Measurements from ENCODE around the gene GALT. TPM values are rescaled to one million over a fixed set of nuclear protein-coding genes. Genes with fewer than 3 reads are reported as not detected.
A peak's percentile ranks its signal among the peaks of the same experiment; 100 is the strongest.

GALT gene
- total RNA-seq = 100 to 1,000 TPM; 170 to 181 TPM
- 10 to 100 TPM; 38.2 to 46.7 (median 42.0) TPM for polyA plus RNA-seq
- total RNA-seq = 4.1 to 29.5 (median 14.0) reads per million in 6 experiments

DNA sequence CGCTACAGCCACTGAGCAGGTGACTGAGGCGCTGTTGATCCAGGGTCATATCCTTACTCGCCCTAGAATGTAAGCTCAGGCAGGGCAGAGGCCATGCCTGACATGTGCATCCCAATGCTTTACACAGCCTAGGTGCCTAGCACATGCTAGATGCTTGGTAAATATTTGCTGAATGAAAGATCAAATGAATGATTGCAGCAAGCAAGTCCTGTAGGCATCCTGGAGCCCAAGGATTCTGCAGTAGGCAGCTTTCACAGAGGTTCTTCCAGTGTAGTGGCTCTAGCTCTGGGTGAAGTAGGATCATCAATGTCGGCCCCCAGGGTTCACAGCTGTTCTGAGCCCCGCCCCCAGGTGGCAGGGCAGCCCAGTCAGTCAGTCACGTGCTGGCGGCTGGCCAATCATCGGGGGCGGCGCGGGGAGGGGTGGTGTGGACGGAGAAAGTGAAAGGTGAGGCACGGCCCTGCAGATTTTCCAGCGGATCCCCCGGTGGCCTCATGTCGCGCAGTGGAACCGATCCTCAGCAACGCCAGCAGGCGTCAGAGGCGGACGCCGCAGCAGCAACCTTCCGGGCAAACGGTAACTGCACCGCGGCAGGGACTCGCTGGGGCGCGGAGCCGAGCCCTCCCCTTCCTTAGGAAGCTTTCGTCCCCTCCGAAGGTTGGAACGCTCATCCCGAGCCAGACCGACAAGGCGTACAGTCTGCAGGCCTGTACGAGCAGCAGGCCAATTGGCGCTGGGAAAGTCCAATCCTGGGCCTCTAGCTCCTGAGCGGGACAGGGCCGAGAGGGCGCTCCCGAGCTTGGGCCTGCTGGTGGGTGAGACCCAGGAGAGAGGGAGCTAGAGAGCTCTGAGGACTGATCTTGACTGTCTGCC lies at the start of gene GALT:
TSS of gene GALT (plus strand) at position 465 of the 873 bp plus-strand sequence. CDS start at position 495, 30 bp downstream.
- H3K9me3 Mint-ChIP-seq = no peaks in the 10 kb centered on the region
- peak; percentile 89 to 90 for ATAC-seq
- H3K27me3 Mint-ChIP-seq = no peaks in the 10 kb centered on the region
- H3K36me3 Mint-ChIP-seq = peaks cover 0 to 36% (median 6%) of the 10 kb centered on the region in 3 donors
- POLR2A ChIA-PET = interaction anchor here (0.5 to 4.1 kb wide), 17 partner anchors 9 to 601 kb away, joined by 3 to 55 read pairs (median 5); partner anchors contain the start of genes ARID3C, CCL27, DCTN3 and ENHO
- peak; percentile 87 to 98 (median 94) for DNase-seq
- H3K4me3 Mint-ChIP-seq = peak within 1 kb of the TSS; percentile 91 to 96 (median 93)
- peaks cover 24 to 42% (median 31%) of the 10 kb centered on the region in 4 donors for H3K4me1 Mint-ChIP-seq
- H3K27ac Mint-ChIP-seq = peak within 1 kb of the TSS; percentile 85 to 95 (median 92)

DNA sequence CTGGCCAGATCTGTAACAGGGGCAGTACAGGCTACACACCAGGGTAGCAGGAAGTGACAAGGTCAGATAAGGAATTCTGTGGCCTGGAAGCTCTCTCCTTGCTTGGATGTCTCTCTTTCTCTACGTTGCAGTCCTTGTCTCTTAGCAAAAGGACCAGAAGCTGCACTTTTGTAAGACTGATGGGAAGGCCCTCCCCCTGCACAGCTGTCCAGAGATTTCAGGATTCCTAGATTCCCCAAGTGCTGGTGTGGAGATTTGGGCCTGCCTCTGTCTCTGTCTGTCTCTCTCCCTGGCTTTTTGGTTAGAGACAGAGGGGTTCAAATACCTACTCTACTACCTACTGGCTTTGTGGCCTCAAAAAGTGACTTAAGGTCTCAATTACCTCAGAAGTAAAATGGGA lies 46.9 kb upstream of the GALT start:
- POLR2A ChIA-PET = no interaction called here
- DNase-seq (no peak), ATAC-seq (no peak)
- no peak overlapping the region for H3K27ac Mint-ChIP-seq
- no peaks in the 10 kb centered on the region for H3K4me1 Mint-ChIP-seq
- H3K27me3 Mint-ChIP-seq = peaks cover 12 to 29% (median 22%) of the 10 kb centered on the region in 5 donors
- no peaks in the 10 kb centered on the region for H3K9me3 Mint-ChIP-seq
- H3K36me3 Mint-ChIP-seq = peaks cover 0 to 5% (median 0%) of the 10 kb centered on the region in 3 donors
- no peak overlapping the region for H3K4me3 Mint-ChIP-seq

DNA sequence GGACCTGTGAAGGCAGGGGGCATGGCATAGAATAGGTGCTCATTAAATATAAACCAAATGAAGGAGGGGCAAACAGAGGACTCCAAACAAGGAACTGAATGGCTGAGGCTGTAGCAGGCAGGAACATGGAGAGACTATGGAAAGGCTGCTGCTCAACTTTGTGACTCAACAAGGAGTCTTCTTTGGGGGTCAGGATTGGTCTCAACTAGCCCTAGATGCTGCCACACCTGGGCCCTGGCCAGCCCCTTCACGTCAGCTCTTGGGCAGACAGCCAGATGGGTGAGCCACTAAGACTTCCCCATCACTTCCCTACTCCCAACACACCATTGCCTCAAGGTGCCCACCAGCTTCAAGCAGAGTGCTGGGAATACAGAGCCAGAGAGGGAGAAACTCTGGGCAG lies 45.6 kb upstream of the GALT start:
- no peaks in the 10 kb centered on the region for H3K9me3 Mint-ChIP-seq
- ATAC-seq = no peak
- POLR2A ChIA-PET = no interaction called here
- H3K4me3 Mint-ChIP-seq = no peak overlapping the region
- H3K4me1 Mint-ChIP-seq = no peaks in the 10 kb centered on the region
- DNase-seq = no peak
- H3K36me3 Mint-ChIP-seq = no peaks in the 10 kb centered on the region
- peaks cover 11 to 22% (median 19%) of the 10 kb centered on the region in 5 donors for H3K27me3 Mint-ChIP-seq
- no peak overlapping the region for H3K27ac Mint-ChIP-seq

DNA sequence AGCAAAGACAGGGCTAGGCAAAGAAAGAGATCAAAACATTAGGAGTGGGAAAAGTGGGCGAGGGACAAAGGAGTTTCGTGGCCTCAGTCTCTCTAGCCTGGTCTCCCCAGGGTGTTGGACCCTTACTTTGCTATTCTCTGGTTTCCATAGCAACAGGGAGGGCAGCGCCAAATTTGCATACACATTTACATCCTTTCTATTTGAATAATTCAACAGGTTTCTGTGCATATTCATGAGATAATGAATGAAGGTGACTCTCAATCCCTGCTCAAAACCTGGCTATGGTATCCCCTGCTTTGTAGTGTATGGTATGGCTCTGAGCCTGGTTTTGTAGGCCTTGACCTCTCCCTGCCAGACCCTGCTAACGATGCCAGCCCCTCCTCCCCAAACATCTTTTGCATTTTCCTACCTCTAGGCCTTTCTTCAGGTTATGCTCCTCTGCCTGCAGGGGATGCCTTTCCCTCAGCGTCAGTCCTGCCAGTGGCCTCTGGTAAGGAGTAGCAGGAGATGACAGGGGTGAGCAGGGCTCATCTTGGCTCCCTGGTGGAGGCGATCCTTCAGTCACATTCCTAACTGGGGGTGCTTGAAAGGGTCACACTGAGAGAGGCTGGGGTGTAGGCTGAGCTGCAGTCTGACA lies 44.4 kb upstream of the GALT start:
- no peaks in the 10 kb centered on the region for H3K36me3 Mint-ChIP-seq
- POLR2A ChIA-PET = no interaction called here
- no peak overlapping the region for H3K4me3 Mint-ChIP-seq
- no peaks in the 10 kb centered on the region for H3K9me3 Mint-ChIP-seq
- DNase-seq (no peak), ATAC-seq (no peak)
- H3K27me3 Mint-ChIP-seq = peaks cover 3 to 14% (median 10%) of the 10 kb centered on the region in 5 donors
- no peaks in the 10 kb centered on the region for H3K4me1 Mint-ChIP-seq
- H3K27ac Mint-ChIP-seq = no peak overlapping the region

DNA sequence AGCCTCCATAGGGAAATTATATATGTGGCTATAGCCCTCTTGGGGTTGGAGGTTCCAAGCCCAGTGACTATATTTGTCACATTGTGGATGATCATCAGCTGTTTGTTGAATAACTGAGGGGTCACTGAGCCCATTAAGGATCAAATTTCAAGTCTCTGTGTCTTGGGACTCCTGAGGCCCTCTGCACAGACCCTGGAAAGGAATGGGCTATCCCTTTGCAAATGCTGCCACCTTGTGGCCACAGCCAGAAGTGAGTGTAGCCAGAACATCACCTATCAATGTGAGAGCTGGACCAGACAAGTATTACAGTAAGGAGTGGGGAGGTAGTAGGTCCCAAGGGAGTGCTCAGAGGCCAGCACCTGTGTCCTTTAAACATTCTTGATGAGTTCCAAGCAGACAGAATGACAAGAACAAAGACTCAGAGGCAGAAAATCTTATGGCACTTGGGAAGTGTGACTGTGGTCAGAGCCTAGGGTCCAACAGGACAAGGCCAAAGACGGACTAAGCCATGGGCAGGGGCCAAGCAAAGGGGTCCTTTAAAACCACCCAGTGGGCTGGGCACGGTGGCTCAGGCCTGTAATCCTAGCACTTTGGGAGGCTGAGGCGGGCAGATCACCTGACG lies 42.8 kb upstream of the GALT start:
- Mint-ChIP-seq H3K4me1 (no peaks in the 10 kb centered on the region), H3K27me3 (peaks cover 0 to 8% (median 3%) of the 10 kb centered on the region in 5 donors), H3K36me3 (no peaks in the 10 kb centered on the region), H3K4me3 (no peak overlapping the region), H3K27ac (peak overlapping the region in 1 of 10 donors; percentile 30), H3K9me3 (no peaks in the 10 kb centered on the region)
- DNase-seq (peak; percentile 61 to 87 (median 77)), ATAC-seq (peak; percentile 99)
- POLR2A ChIA-PET = no interaction called here

DNA sequence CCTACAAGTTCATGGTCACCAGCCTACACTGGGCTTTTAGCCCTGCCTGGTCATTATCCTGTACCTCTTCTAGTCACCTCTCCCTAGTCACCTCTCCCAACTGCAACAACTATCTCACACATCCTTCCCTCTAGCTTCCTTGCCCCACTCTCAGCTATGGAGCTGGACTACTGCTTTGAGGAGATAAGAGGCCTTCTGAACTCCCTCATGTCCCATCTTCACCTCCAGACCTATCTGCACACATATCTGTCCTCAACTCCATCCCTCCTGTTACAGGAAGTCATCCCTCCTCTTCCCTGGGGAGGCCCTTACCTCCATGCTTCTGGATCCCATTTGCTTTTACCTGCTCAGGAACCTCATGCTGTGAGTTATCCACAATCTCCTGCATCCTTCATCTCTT lies 40.3 kb upstream of the GALT start:
- DNase-seq (no peak), ATAC-seq (no peak)
- Mint-ChIP-seq H3K9me3 (no peaks in the 10 kb centered on the region), H3K4me1 (peaks cover under 1 to 12% (median 11%) of the 10 kb centered on the region in 4 donors), H3K4me3 (no peak overlapping the region), H3K27me3 (peaks cover 0 to 8% (median 3%) of the 10 kb centered on the region in 5 donors), H3K27ac (no peak overlapping the region), H3K36me3 (no peaks in the 10 kb centered on the region)
- POLR2A ChIA-PET = interaction anchor here (1.4 kb wide), 1 partner anchor 14 kb away, joined by 4 read pairs; the partner anchor contains the start of gene DCTN3

DNA sequence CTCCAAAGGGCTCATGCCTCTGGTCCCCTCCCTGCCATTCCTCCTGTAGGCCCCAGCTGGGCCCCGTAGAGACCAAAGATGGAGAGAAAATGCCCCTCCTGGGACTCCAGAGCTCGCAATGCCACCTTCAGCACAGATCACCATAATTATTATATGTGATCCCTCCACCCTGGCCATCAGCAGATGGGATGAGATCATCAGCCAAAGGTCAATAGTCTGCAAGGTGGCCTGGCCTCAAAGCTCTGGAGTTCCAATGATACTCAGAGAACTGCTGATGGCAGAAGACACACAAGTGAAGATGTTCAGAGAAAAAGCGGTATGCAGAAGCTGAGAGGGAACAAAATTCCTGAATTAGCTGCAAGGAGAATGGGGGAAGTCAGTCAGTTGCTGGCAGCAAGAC lies 39.6 kb upstream of the GALT start:
- no peaks in the 10 kb centered on the region for H3K9me3 Mint-ChIP-seq
- no peaks in the 10 kb centered on the region for H3K36me3 Mint-ChIP-seq
- no peak for DNase-seq
- POLR2A ChIA-PET = interaction anchor here (1.4 kb wide), 1 partner anchor 13 kb away, joined by 4 read pairs; the partner anchor contains the start of gene DCTN3
- peaks cover 5 to 18% (median 16%) of the 10 kb centered on the region in 4 donors for H3K4me1 Mint-ChIP-seq
- H3K4me3 Mint-ChIP-seq = no peak overlapping the region
- ATAC-seq = no peak
- H3K27ac Mint-ChIP-seq = no peak overlapping the region
- H3K27me3 Mint-ChIP-seq = peaks cover 0 to 6% (median 2%) of the 10 kb centered on the region in 5 donors

DNA sequence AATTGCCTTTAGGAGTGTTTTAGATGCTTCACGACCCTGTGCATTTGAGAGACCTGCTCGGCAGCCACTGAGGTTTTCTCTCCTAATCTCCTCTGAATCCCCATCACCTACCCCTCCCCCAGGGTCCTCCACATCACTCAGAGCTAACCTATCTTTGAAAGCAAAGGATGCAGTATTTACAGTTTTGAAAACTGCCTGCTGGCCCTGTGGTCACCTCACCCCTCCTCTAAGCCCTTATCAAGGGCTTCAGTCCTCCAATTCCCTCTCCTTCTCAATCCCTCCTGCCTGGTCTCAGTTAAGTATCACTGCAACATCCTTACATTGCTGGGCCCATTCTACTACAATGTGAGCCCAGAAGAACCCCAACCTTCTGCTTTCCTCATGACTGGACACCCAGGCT lies 39.1 kb upstream of the GALT start:
- ATAC-seq = no peak
- POLR2A ChIA-PET = interaction anchor here (1.4 kb wide), 1 partner anchor 13 kb away, joined by 4 read pairs; the partner anchor contains the start of gene DCTN3
- H3K27me3 Mint-ChIP-seq = peaks cover 0 to 6% (median 2%) of the 10 kb centered on the region in 5 donors
- H3K4me1 Mint-ChIP-seq = peaks cover 6 to 22% (median 17%) of the 10 kb centered on the region in 4 donors
- no peaks in the 10 kb centered on the region for H3K36me3 Mint-ChIP-seq
- H3K9me3 Mint-ChIP-seq = no peaks in the 10 kb centered on the region
- no peak for DNase-seq
- H3K4me3 Mint-ChIP-seq = no peak overlapping the region
- H3K27ac Mint-ChIP-seq = no peak overlapping the region

DNA sequence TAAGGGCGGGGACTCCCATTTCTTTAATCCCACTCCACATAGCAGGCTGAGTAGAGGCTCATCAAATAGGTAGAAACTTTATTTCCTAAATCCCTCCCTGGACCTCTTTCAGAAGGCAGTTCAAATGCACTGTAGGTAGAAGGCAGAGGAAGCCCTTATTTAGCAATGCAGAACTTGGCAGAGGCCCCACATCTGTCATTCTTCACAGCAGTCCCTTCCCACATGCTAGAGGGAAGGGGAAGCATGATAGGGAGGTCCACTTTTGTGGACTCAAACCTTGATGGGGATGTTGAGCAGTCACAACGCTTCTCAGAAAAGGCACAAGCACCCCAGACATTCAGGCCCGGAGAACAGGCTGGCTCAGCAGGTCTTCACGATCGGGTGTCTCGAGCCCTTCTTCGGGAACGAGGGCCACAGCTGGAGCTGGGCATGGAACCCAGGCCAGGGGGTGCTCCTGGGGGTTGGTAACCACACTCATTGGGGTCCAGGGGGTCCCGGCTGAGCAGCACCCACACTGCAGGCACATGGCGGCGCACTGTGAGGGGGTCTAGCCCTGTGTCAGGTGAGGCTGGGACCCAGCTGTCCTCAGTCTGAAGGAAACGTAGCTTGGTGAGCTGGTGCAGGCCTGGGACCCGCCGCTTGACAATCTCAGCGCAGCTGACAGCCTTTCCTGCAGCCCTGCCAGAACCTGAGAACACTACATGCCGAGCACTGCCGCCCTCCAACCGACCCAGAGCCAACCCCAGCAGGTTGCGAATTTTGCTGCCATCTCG lies 35.9 kb upstream of the GALT start:
- ATAC-seq = no peak
- POLR2A ChIA-PET = interaction anchor here (0.5 to 3.1 kb wide), 6 partner anchors 10 to 164 kb away, joined by 3 to 30 read pairs (median 8); partner anchors contain the start of genes DCTN3, GALT and SIGMAR1
- no peak for DNase-seq
- H3K4me3 Mint-ChIP-seq = peak overlapping the region; percentile 5 to 95 (median 90)
- no peaks in the 10 kb centered on the region for H3K27me3 Mint-ChIP-seq
- no peaks in the 10 kb centered on the region for H3K9me3 Mint-ChIP-seq
- peak overlapping the region; percentile 18 to 97 (median 75) for H3K27ac Mint-ChIP-seq
- H3K4me1 Mint-ChIP-seq = peaks cover 7 to 31% (median 22%) of the 10 kb centered on the region in 4 donors
- peaks cover 0 to 8% (median 0%) of the 10 kb centered on the region in 3 donors for H3K36me3 Mint-ChIP-seq

DNA sequence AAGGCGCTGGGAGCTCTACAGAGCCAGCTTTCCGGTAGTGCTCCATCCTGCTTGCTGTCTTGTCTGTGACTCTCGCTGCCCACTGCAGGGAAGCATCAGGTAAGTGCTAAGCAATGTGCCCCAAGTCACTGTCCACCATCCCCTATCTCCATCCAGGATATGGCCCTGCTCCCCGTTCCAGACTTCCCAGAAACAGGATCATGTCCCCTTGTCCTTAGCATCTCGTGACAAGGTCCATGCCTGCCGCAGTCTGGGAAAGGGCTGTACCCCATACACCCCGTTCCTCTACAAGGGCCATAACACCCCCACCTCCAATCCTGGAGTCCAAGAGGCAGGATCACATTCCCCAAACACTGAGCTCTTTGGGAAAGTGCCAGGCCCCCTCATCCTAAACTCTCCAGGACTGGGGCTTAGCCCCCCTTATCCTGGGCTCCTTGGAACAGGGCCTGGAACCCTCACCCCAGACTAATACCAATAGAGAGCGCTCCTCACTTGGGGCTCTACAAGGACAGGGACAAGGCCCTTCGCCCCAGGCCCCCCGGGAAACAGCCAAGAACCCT lies 35.1 kb upstream of the GALT start:
- DNase-seq (no peak), ATAC-seq (peak in 1 of 2 donors; percentile 6)
- Mint-ChIP-seq H3K4me3 (peak overlapping the region; percentile 88 to 95 (median 92)), H3K9me3 (no peaks in the 10 kb centered on the region), H3K4me1 (peaks cover 8 to 31% (median 22%) of the 10 kb centered on the region in 4 donors), H3K27ac (peak overlapping the region; percentile 77 to 99 (median 95)), H3K36me3 (peaks cover 0 to 15% (median 2%) of the 10 kb centered on the region in 3 donors), H3K27me3 (no peaks in the 10 kb centered on the region)
- POLR2A ChIA-PET = interaction anchor here (0.5 to 3.1 kb wide), 7 partner anchors 9 to 165 kb away, joined by 3 to 30 read pairs (median 7); partner anchors contain the start of genes CCL27, DCTN3, GALT and SIGMAR1

All from naive thymus-derived CD8-positive, alpha-beta T cell (primary cell).